ENCODE results near the gene C3orf20.

C3orf20 gene

DNA sequence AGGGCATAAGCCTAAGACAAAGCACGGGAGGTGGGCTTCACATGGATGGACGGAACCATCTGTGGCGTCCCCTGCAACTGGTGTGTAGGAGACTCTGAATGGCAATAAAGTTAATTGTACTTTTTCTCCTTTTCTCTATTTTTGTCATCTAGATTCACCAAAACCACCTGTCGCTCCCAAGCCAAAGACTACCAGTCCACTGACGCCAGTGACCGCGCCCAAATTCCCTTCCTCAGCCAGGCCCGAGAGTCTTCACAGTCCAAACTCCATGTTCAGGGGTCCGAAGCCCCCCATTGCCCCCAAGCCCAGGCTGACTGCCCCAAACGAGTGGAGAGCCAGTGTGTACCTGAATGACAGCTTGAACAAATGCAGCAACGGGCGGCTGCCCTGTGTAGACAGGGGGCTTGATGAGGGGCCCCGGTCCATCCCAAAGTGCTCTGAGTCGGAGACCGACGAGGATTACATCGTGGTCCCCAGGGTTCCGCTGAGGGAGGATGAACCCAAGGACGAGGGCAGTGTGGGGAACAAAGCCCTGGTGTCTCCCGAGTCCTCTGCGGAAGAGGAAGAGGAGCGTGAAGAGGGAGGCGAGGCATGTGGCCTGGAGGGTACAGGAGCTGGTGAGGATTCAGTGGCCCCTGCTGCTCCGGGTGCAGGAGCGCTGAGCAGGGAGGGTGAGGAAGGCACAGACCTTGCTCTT is 144.0 kb downstream of the C3orf20 start, which contains the start of gene FGD5:
FGD5 (plus strand) TSS at position 159 of the 697 bp plus-strand sequence; CDS start at position 269, 110 bp downstream.
- H3K27me3 ChIP-seq (ENCODE audit: insufficient read depth, low read depth, severe bottlenecking), result peaks cover 78% of the 10 kb centered on the region
- no peaks in the 10 kb centered on the region for H3K36me3 ChIP-seq
- no peak within 1 kb of the TSS for H3K27ac ChIP-seq
- no peak within 1 kb of the TSS for H3K4me3 ChIP-seq (ENCODE audit: low read depth, low read length)
- TF ChIP-seq, protein P1, sequence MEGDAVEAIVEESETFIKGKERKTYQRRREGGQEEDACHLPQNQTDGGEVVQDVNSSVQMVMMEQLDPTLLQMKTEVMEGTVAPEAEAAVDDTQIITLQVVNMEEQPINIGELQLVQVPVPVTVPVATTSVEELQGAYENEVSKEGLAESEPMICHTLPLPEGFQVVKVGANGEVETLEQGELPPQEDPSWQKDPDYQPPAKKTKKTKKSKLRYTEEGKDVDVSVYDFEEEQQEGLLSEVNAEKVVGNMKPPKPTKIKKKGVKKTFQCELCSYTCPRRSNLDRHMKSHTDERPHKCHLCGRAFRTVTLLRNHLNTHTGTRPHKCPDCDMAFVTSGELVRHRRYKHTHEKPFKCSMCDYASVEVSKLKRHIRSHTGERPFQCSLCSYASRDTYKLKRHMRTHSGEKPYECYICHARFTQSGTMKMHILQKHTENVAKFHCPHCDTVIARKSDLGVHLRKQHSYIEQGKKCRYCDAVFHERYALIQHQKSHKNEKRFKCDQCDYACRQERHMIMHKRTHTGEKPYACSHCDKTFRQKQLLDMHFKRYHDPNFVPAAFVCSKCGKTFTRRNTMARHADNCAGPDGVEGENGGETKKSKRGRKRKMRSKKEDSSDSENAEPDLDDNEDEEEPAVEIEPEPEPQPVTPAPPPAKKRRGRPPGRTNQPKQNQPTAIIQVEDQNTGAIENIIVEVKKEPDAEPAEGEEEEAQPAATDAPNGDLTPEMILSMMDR (IDR thresholded peaks at IDR 0.05; ENCODE audit: low read depth, low read length), result no peak
- DNase-seq, result no peak
- no peaks in the 10 kb centered on the region for H3K9me3 ChIP-seq (ENCODE audit: severe bottlenecking)

DNA sequence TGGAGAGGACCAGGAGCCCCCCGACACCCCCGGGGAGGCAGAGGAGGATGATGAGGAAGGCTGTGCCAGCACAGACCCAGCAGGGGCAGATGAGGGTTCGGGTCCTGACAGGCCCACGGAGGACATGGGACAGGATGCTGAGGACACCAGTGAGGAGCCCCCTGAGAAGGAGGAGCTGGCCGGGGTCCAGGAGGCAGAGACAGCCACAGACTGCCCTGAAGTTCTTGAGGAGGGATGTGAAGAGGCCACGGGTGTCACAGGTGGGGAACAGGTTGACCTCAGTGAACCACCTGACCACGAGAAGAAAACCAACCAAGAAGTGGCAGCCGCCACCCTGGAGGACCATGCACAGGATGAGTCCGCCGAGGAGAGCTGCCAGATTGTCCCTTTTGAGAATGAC is 144.7 kb downstream of the C3orf20 start:
- no peak overlapping the region for H3K4me3 ChIP-seq (ENCODE audit: low read depth, low read length)
- TF ChIP-seq, protein P1 (IDR thresholded peaks at IDR 0.05; ENCODE audit: low read depth, low read length), result no peak
- no peaks in the 10 kb centered on the region for H3K9me3 ChIP-seq (ENCODE audit: severe bottlenecking)
- H3K27me3 ChIP-seq (ENCODE audit: insufficient read depth, low read depth, severe bottlenecking), result peaks cover 78% of the 10 kb centered on the region
- DNase-seq, result no peak
- H3K36me3 ChIP-seq, result no peaks in the 10 kb centered on the region
- H3K27ac ChIP-seq, result no peak overlapping the region

DNA sequence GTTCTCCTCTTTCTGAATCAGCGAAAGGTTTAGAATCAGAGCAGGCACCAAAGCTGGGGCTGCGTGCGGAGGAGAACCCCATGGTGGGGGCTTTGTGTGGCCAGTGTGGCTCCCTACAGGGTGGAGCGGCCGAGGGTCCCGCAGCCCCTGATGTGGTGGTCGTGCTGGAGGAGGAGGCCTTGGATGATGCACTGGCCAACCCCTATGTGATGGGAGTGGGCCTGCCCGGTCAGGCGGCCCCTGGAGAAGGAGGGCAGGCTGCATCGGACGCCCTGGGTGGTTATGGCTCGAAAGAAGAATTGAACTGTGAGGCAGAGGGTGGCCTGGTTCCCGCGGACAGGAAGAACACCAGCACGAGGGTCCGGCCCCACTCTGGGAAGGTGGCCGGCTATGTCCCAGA is 145.2 kb downstream of the C3orf20 start:
- H3K9me3 ChIP-seq (ENCODE audit: severe bottlenecking), result no peaks in the 10 kb centered on the region
- H3K27ac ChIP-seq, result no peak overlapping the region
- TF ChIP-seq, protein P1 (IDR thresholded peaks at IDR 0.05; ENCODE audit: low read depth, low read length), result no peak
- no peaks in the 10 kb centered on the region for H3K36me3 ChIP-seq
- H3K4me3 ChIP-seq (ENCODE audit: low read depth, low read length), result no peak overlapping the region
- no peak for DNase-seq
- H3K27me3 ChIP-seq (ENCODE audit: insufficient read depth, low read depth, severe bottlenecking), result peaks cover 78% of the 10 kb centered on the region

DNA sequence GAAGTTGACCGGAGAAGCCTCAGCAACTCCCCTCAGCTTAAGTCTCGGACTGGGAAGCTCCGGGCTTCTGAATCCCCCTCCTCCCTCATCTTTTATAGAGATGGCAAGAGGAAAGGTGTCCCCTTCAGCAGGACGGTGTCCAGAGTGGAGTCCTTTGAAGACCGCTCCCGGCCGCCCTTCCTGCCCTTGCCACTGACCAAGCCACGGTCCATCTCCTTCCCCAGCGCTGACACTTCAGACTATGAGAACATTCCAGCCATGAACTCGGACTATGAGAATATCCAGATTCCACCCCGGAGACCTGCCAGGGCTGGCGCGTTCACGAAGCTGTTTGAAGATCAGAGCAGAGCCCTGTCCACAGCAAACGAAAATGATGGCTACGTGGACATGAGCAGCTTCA is 146.2 kb downstream of the C3orf20 start:
- H3K4me3 ChIP-seq (ENCODE audit: low read depth, low read length), result no peak overlapping the region
- H3K27me3 ChIP-seq (ENCODE audit: insufficient read depth, low read depth, severe bottlenecking), result peaks cover 75% of the 10 kb centered on the region
- no peaks in the 10 kb centered on the region for H3K36me3 ChIP-seq
- no peak for DNase-seq
- no peak overlapping the region for H3K27ac ChIP-seq
- TF ChIP-seq, protein P1 (IDR thresholded peaks at IDR 0.05; ENCODE audit: low read depth, low read length), result no peak
- no peaks in the 10 kb centered on the region for H3K9me3 ChIP-seq (ENCODE audit: severe bottlenecking)

DNA sequence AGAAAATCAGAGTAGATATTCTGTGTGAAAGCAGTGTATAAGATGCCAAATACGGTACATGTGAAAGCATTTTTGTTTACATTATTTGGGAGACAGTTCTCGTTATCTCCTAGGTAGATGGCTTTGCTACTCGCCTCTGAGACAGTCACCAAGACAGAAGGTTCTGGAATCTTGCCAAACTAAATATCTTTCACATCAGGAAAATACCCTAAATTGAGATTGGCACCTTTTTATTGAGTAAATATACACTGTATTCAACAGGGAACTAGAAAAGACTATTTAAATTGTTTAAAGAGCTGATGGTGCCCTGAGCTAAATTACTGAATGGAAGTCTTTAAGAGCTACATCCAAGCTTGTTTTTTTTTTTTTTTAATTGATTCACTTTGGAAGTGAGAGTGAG is 147.2 kb downstream of the C3orf20 start:
- H3K36me3 ChIP-seq, result no peaks in the 10 kb centered on the region
- no peak for DNase-seq
- TF ChIP-seq, protein P1 (IDR thresholded peaks at IDR 0.05; ENCODE audit: low read depth, low read length), result no peak
- no peak overlapping the region for H3K4me3 ChIP-seq (ENCODE audit: low read depth, low read length)
- H3K27ac ChIP-seq, result no peak overlapping the region
- peaks cover 72% of the 10 kb centered on the region for H3K27me3 ChIP-seq (ENCODE audit: insufficient read depth, low read depth, severe bottlenecking)
- H3K9me3 ChIP-seq (ENCODE audit: severe bottlenecking), result no peaks in the 10 kb centered on the region
